ENCODE measurements around the gene UBTF.

- TF ChIP-seq CTCF (IDR thresholded peaks at IDR 0.05) (no peak), POLR2A (IDR thresholded peaks at IDR 0.05) (no peak)
Observed at GRCh38 chr17:44260296-44260695, 40.8 kb upstream of the UBTF start.

Data from suprapubic skin (tissue), 3 donors.